ENCODE measurements around the gene EP400. TPM values are rescaled to one million over a fixed set of nuclear protein-coding genes. Genes with fewer than 3 reads are reported as not detected.
"Not testable (repeated sequence)": the region's sequence is repeated elsewhere in the genome, so short reads cannot be mapped to it uniquely, and the experiment has no call there.

The EP400 gene
- total RNA-seq, 2 experiments from 2014 or later: 45.6 to 46.1 TPM

DNA sequence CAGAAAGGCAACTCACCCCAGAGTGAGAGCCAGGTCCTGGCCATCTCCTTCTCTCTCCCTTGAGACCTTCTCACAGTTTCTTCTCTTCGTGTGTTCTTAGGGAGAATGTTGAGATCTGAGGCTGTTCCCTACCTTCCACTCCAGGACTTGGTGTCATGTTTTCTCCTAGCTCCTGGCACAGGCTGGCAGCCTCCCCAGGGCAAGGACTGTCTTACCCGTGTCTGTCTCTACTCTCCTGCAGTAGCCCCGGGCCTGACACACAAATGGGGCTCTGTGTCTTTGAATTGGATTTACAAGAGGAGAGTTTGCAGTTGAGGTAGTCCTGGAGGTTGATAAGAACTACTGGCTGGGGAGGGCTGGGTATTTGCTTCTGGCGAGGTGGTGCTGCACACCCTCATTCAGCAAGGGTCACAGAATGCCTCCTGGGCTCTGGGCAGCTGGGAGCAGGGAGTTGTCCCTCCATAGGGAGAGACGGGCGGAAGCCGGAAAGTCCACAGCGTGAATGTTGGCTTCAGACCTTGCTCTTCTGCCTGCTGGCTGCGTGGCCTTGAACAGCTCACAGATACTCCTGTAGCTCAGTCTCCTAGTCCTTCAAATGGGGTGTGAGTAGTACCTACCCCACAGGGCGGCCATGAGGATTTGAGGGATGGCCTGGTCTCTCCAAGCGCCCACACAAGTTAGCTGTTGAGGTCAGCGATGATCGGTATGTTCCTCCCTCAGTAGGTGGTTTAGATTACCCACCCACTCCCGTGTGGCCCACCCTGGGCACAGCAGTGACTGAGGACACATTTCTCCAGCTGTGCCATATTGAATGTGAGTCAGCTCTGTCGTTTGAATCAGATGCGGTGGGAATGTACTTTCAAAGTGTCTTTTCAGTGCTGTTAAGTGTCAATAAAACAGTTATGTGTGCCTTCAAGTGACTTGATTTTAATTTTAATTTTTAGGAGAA, 10.2 kb downstream of the EP400 start:
- no peaks in the 10 kb centered on the region for H3K27me3 Mint-ChIP-seq
- peak; percentile 32 for ATAC-seq
- no peak for DNase-seq
- no peak overlapping the region for H3K4me3 Mint-ChIP-seq
- CTCF ChIA-PET: interaction anchor here (1.1 kb wide), 1 partner anchor 14 kb away, joined by 3 read pairs; no protein-coding TSS in a partner anchor
- H3K36me3 Mint-ChIP-seq (ENCODE audit: low read depth): peaks cover 13% of the 10 kb centered on the region
- no peaks in the 10 kb centered on the region for H3K9me3 Mint-ChIP-seq
- POLR2A ChIA-PET: no interaction called here
- H3K4me1 Mint-ChIP-seq (ENCODE audit: low read depth): peaks cover 64% of the 10 kb centered on the region
- intact Hi-C loops (cut with micrococcal nuclease): no loop called here
- TF ChIP-seq, protein P1, sequence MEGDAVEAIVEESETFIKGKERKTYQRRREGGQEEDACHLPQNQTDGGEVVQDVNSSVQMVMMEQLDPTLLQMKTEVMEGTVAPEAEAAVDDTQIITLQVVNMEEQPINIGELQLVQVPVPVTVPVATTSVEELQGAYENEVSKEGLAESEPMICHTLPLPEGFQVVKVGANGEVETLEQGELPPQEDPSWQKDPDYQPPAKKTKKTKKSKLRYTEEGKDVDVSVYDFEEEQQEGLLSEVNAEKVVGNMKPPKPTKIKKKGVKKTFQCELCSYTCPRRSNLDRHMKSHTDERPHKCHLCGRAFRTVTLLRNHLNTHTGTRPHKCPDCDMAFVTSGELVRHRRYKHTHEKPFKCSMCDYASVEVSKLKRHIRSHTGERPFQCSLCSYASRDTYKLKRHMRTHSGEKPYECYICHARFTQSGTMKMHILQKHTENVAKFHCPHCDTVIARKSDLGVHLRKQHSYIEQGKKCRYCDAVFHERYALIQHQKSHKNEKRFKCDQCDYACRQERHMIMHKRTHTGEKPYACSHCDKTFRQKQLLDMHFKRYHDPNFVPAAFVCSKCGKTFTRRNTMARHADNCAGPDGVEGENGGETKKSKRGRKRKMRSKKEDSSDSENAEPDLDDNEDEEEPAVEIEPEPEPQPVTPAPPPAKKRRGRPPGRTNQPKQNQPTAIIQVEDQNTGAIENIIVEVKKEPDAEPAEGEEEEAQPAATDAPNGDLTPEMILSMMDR (IDR thresholded peaks at IDR 0.05): no peak
- peak overlapping the region; percentile 43 for H3K27ac Mint-ChIP-seq

GRCh38 chr12:131960590-131961325, 11.0 kb downstream of the EP400 start:
- DNase-seq; H3K4me3 Mint-ChIP-seq; H3K27me3 Mint-ChIP-seq; H3K9me3 Mint-ChIP-seq; intact Hi-C loops (cut with micrococcal nuclease); ATAC-seq; POLR2A ChIA-PET; H3K27ac Mint-ChIP-seq: not testable (repeated sequence)
- CTCF ChIA-PET: interaction anchor here (1.1 kb wide), 1 partner anchor 13 kb away, joined by 3 read pairs; no protein-coding TSS in a partner anchor
- H3K36me3 Mint-ChIP-seq (ENCODE audit: low read depth): peaks cover 13% of the 10 kb centered on the region
- H3K4me1 Mint-ChIP-seq (ENCODE audit: low read depth): peaks cover 67% of the 10 kb centered on the region

DNA sequence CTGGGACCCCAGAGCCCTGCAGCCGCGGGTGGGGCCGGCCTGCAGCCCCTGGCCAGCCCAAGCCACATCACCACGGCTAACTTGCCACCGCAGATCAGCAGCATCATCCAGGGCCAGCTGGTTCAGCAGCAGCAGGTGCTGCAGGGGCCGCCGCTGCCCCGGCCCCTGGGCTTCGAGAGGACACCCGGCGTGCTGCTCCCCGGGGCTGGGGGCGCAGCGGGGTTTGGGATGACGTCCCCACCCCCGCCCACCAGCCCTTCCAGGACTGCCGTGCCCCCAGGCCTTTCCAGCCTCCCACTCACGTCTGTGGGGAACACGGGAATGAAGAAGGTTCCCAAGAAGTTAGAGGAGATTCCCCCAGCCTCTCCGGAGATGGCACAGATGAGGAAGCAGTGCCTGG, 11.6 kb downstream of the EP400 start:
- Mint-ChIP-seq H3K36me3 (ENCODE audit: low read depth) (peaks cover 11% of the 10 kb centered on the region), H3K4me1 (ENCODE audit: low read depth) (peaks cover 61% of the 10 kb centered on the region)
- H3K4me3 Mint-ChIP-seq; ATAC-seq; CTCF ChIA-PET; H3K27me3 Mint-ChIP-seq; DNase-seq; H3K27ac Mint-ChIP-seq; intact Hi-C loops (cut with micrococcal nuclease); POLR2A ChIA-PET; H3K9me3 Mint-ChIP-seq: not testable (repeated sequence)

DNA sequence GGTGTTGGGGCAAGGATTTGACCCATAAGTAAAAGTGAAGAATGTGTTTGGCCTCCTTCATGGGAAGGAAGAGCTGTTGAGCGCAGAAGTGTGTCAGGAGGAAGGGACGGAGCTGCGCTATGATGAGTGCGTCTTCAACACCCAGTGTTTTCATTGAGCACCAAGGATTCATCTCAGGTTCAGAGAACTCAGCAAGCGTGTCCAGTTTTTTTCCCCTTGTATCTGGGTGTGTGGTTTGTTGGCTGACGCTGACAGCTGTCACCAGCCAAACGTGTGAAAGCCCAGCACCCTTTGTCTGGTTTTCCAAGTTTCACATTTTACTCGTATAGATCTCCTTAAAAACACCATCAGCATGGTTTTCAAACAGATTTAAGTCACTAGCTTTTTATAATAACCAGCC, 12.3 kb downstream of the EP400 start:
- no peak overlapping the region for H3K27ac Mint-ChIP-seq
- ChIA-PET POLR2A (no interaction called here), CTCF (no interaction called here)
- H3K4me3 Mint-ChIP-seq: no peak overlapping the region
- H3K27me3 Mint-ChIP-seq: no peaks in the 10 kb centered on the region
- intact Hi-C loops (cut with micrococcal nuclease): no loop called here
- peaks cover 58% of the 10 kb centered on the region for H3K4me1 Mint-ChIP-seq (ENCODE audit: low read depth)
- H3K9me3 Mint-ChIP-seq: no peaks in the 10 kb centered on the region
- no peak for ATAC-seq
- no peak for DNase-seq
- H3K36me3 Mint-ChIP-seq (ENCODE audit: low read depth): peaks cover 11% of the 10 kb centered on the region
- TF ChIP-seq, protein P1 (IDR thresholded peaks at IDR 0.05): no peak

DNA sequence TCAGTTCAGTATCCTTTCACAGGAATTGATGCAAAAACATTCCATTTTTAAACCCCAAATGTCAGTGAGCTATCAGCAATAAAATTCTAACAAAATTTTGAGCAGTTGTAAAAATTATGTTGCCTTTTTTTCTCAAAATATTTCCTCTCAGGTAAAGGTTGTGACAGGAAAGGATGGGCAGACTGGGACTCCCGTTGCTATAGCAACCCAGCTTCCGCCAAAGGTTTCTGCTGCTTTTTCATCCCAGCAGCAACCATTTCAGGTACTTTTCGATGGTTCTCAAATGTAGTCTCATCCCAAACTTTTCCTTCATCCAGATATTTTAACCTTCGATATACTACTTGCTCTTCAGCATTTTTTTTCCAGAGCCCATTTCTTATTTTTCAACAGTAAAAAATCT, 13.6 kb downstream of the EP400 start:
- H3K27ac Mint-ChIP-seq: peak overlapping the region; percentile 12
- POLR2A ChIA-PET: no interaction called here
- CTCF ChIA-PET: no interaction called here
- H3K4me3 Mint-ChIP-seq: no peak overlapping the region
- H3K9me3 Mint-ChIP-seq: no peaks in the 10 kb centered on the region
- ATAC-seq: no peak
- no peaks in the 10 kb centered on the region for H3K27me3 Mint-ChIP-seq
- intact Hi-C loops (cut with micrococcal nuclease): no loop called here
- no peak for DNase-seq
- H3K4me1 Mint-ChIP-seq (ENCODE audit: low read depth): peaks cover 59% of the 10 kb centered on the region
- TF ChIP-seq, protein P1 (IDR thresholded peaks at IDR 0.05): no peak
- H3K36me3 Mint-ChIP-seq (ENCODE audit: low read depth): peaks cover 16% of the 10 kb centered on the region
